Measurements from ENCODE around the gene JAZF1.

- TF ChIP-seq CTCF (IDR thresholded peaks at IDR 0.05) (no peak), POLR2A (IDR thresholded peaks at IDR 0.05; ENCODE audit: low read depth) (no peak)
Measured at GRCh38 chr7:28107960-28108359, 72.6 kb downstream of the JAZF1 start.
